Peyer's patch (tissue), 4 donors: ENCODE data around the gene DDR1. TPM values are rescaled to one million over a fixed set of nuclear protein-coding genes. Genes with fewer than 3 reads are reported as not detected.
A peak's percentile ranks its signal among the peaks of the same experiment; 100 is the strongest.

Experiments
- DNase-seq, 3 donors: peaks; one replicate each; pipeline ENCODE4 v3.0.0-alpha.2; 2017 to 2019
- H3K27ac ChIP-seq, 4 donors: fragments of 200-600 bp; sonication (generic); one replicate each; pipeline ENCODE4 v1.5.1; 2016 to 2019
- H3K27me3 ChIP-seq, 2 donors: fragments of 200-600 bp; sonication (generic); one replicate each; pipeline ENCODE4 v1.5.1; 2019
- H3K36me3 ChIP-seq, 3 donors: fragments of 200-600 bp; sonication (generic); one replicate each; pipeline ENCODE4 v1.5.1; 2016 to 2019
- H3K4me1 ChIP-seq, 4 donors: fragments of 200-600 bp; sonication (generic); one replicate each; pipeline ENCODE4 v1.5.1; 2016 to 2019
- H3K4me3 ChIP-seq, 4 donors: fragments of 200-600 bp; sonication (generic); 1 replicate in 3 of 4; 2 replicates in 1 of 4; pipeline ENCODE4 v1.5.1; 2016 to 2019; ENCODE audit warnings: mild to moderate bottlenecking in 1 of 4
- H3K9me3 ChIP-seq, 4 donors: fragments of 200-600 bp; sonication (generic); one replicate each; pipeline ENCODE4 v1.5.1; 2016 to 2019; ENCODE audit warnings: mild to moderate bottlenecking in 1 of 4
- CTCF ChIP-seq, 6 experiments: fragments of 450-650 bp in 4 of 6; fragments of 200-600 bp in 2 of 6; sonication (generic) in 1 of 6; IDR thresholded peaks; one replicate each; pipeline ENCODE4 v1.5.1; 2017 to 2019; ENCODE audit warnings: antibody characterized with exemption in 6 of 6, mild to moderate bottlenecking in 3 of 6, moderate library complexity in 1 of 6
- POLR2A ChIP-seq, 2 donors: fragments of 450-650 bp; IDR thresholded peaks; one replicate each; pipeline ENCODE4 v1.5.1; 2017; ENCODE audit warnings: antibody characterized with exemption in 2 of 2, mild to moderate bottlenecking in 2 of 2, moderate library complexity in 2 of 2
- total RNA-seq, 4 donors: library from RNA; depleted of rRNA; stranded (reverse); fragments of >200 nt; gene quantifications; one replicate each; pipeline ENCODE4 v1.1.0, GENCODE V29; 2016

Gene DDR1
- 100 to 1,000 TPM in 3 of 4 donors, 10 to 100 TPM in 1; 70.1 to 166 (median 143) TPM for total RNA-seq

- Histone ChIP-seq H3K36me3 (peaks cover 0 to 6% (median 0%) of the 10 kb centered on the region in 3 donors), H3K9me3 (no peaks in the 10 kb centered on the region), H3K27ac (peak within 1 kb of the TSS; percentile 88 to 94 (median 92)), H3K27me3 (no peaks in the 10 kb centered on the region), H3K4me1 (peaks cover 3 to 38% (median 26%) of the 10 kb centered on the region in 4 donors), H3K4me3 (peak within 1 kb of the TSS; percentile 65 to 93 (median 87))
- TF ChIP-seq POLR2A (IDR thresholded peaks at IDR 0.05) (peak; percentile 60 to 63), CTCF (IDR thresholded peaks at IDR 0.05) (peak in 1 of 6 experiments; percentile 5)
- peak; percentile 57 to 89 (median 84) for DNase-seq
These were observed at the start of gene DDR1 for GRCh38 chr6:30883685-30884520. TSS of gene DDR1 (plus strand) at chr6:30884519. CDS start at chr6:30888730, 4,211 bp downstream.

- TF ChIP-seq CTCF (IDR thresholded peaks at IDR 0.05), result no peak
- TF ChIP-seq POLR2A (IDR thresholded peaks at IDR 0.05), result no peak
- Histone ChIP-seq H3K9me3 (no peaks in the 10 kb centered on the region), H3K27ac (no peak overlapping the region), H3K36me3 (no peaks in the 10 kb centered on the region), H3K27me3 (no peaks in the 10 kb centered on the region), H3K4me3 (no peak overlapping the region), H3K4me1 (peaks cover 0 to 6% (median 0%) of the 10 kb centered on the region in 4 donors)
- peak in 1 of 3 donors; percentile 2 for DNase-seq
These were observed 49.7 kb upstream of the DDR1 start for GRCh38 chr6:30834646-30835045.

- Histone ChIP-seq H3K36me3 (no peaks in the 10 kb centered on the region), H3K27me3 (no peaks in the 10 kb centered on the region), H3K27ac (no peak overlapping the region)
These were observed 48.7 kb upstream of the DDR1 start for GRCh38 chr6:30835576-30835975.

GRCh38 chr6:30836431-30836866 lies 47.9 kb upstream of the DDR1 start:
- Histone ChIP-seq H3K9me3 (no peaks in the 10 kb centered on the region), H3K27ac (no peak overlapping the region), H3K4me3 (no peak overlapping the region), H3K4me1 (peaks cover 0 to 15% (median 3%) of the 10 kb centered on the region in 4 donors), H3K36me3 (no peaks in the 10 kb centered on the region), H3K27me3 (no peaks in the 10 kb centered on the region)
- no peak for DNase-seq
- TF ChIP-seq CTCF (IDR thresholded peaks at IDR 0.05) (no peak), POLR2A (IDR thresholded peaks at IDR 0.05) (no peak)

More at GRCh38 chr6:30835576-30835975, 48.7 kb upstream of the DDR1 start:
- Histone ChIP-seq H3K4me1 (peaks cover 0 to 7% (median 3%) of the 10 kb centered on the region in 4 donors), H3K9me3 (no peaks in the 10 kb centered on the region), H3K4me3 (no peak overlapping the region)
- no peak for DNase-seq
- TF ChIP-seq CTCF (IDR thresholded peaks at IDR 0.05) (no peak), POLR2A (IDR thresholded peaks at IDR 0.05) (no peak)

- peaks cover 0 to 18% (median 3%) of the 10 kb centered on the region in 4 donors for H3K4me1 ChIP-seq
- no peak overlapping the region for H3K4me3 ChIP-seq
- no peaks in the 10 kb centered on the region for H3K27me3 ChIP-seq
- no peaks in the 10 kb centered on the region for H3K36me3 ChIP-seq
- no peak for DNase-seq
- H3K9me3 ChIP-seq, result no peaks in the 10 kb centered on the region
- TF ChIP-seq POLR2A (IDR thresholded peaks at IDR 0.05) (no peak), CTCF (IDR thresholded peaks at IDR 0.05) (no peak)
- H3K27ac ChIP-seq, result no peak overlapping the region
These were observed 47.4 kb upstream of the DDR1 start for GRCh38 chr6:30836957-30837356.
